ENCODE results near the gene PRKD2.

PRKD2 gene

DNA sequence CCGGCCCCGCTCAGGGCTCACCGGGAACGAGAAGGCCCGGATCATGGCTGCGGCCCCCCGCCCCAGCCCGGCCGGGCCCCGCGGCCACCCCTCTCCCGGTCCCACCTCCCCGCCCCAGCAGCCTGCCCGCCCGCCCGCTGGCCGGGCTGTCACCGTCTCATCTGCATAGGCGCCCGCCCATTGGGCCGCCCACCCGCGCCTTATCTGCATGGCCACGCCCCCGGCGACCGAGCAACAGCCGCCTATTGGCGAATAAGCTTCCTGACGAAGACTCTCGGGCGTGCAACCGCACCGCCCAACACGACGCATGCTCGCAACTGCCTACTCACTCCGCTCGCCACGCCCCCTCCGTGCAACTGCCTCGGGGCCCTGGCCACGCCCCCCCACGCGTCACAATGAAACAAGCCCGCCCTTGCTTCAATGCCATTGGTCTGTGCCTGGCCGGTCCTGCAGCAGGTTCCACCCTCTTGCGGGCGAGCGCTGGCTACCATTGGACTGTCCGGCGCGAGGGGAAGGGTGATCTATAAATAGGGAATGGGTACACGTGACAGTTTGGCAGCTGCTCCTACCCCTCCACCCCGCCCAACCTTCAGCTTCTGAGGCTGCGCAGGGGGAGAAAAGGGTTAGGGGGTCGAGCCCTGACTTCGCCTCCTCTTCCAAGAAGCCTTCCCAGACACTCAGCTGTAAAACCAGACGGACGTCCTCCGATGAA lies 55.7 kb downstream of the PRKD2 start, which contains the start of gene DACT3:
TSS of gene DACT3 (minus strand) at position 163 of the 712 bp plus-strand sequence. CDS start at position 45, 118 bp downstream.
- DNase-seq (ENCODE audit: low read depth in 2 of 2) = peak; percentile 99

GRCh38 chr19:46660551-46661019 lies 56.3 kb downstream of the PRKD2 start:
- no peak for DNase-seq (ENCODE audit: low read depth in 2 of 2)

GRCh38 chr19:46660008-46660517 lies 56.9 kb downstream of the PRKD2 start:
- DNase-seq (ENCODE audit: low read depth in 2 of 2) = no peak

GRCh38 chr19:46659151-46660007 lies 57.5 kb downstream of the PRKD2 start:
- no peak for DNase-seq (ENCODE audit: low read depth in 2 of 2)

DNA sequence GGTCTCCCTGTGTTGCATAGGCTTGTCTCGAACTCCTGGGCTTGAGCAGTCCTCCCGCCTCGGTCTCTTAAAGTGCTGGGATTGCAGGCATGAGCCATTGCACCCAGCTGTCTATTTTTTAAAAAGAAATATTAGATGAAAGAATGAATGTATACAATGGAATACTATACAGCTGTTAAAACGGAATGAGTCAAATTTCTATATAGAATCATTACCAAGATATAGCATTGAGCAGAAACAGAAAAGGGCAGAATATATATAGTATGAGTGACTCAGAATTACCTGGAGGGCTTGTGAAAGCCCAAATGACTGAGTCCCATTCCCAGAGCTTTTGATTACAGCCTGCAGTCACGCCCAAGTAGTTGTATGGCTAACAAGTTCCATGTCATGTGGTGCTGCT lies 60.4 kb downstream of the PRKD2 start:
- no peak for DNase-seq (ENCODE audit: low read depth in 2 of 2)

- DNase-seq (ENCODE audit: low read depth in 2 of 2) = no peak
These were observed 62.2 kb downstream of the PRKD2 start for GRCh38 chr19:46654621-46655152.

DNA sequence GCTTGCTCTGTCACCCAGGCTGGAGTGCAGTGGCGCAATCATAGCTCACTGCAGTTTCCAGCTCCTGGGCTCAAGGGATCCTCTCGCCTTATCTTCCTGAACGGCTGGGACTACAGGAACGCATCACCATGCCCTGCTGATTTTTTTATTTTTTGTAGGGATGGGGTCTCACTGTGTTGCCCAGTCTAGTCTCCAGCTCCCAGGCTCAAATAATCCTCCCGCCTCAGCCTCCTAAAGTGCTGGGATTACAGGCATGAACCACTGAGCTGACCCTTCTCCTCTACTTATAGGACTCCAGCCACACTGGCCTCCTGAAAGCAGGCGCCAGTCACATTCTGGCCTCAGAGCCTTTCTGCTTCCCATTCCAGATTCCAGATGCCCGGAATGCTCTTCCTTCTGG lies 66.5 kb downstream of the PRKD2 start:
- DNase-seq (ENCODE audit: low read depth in 2 of 2) = no peak

- DNase-seq (ENCODE audit: low read depth in 2 of 2) = no peak
These were observed 67.7 kb downstream of the PRKD2 start for GRCh38 chr19:46648961-46649960.

GRCh38 chr19:46648060-46648960 lies 68.6 kb downstream of the PRKD2 start:
- DNase-seq (ENCODE audit: low read depth in 2 of 2) = no peak

- no peak for DNase-seq (ENCODE audit: low read depth in 2 of 2)
These were observed 70.5 kb downstream of the PRKD2 start for GRCh38 chr19:46646402-46646801.

- no peak for DNase-seq (ENCODE audit: low read depth in 2 of 2)
These were observed 72.2 kb downstream of the PRKD2 start for GRCh38 chr19:46644720-46645119.

DNA sequence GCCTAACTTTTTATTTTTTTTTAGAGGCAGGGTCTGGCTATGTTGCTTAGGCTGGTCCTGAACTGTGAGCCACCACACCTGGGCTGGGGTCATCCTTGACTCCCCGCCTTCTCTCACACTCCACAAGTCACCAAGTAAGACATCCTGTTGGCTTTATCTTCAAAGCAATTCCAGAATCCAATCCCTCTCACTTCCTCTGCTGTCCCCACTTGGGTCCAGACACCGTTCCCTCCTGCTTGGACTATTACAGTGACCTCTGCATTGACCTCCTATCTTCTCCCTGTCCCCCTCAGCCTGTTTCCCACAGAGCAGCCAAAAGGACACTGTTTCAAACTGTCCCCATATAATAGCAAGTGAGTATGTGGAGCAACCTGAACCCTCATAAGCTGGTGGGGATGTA lies 76.3 kb downstream of the PRKD2 start:
- DNase-seq (ENCODE audit: low read depth in 2 of 2) = no peak

DNA sequence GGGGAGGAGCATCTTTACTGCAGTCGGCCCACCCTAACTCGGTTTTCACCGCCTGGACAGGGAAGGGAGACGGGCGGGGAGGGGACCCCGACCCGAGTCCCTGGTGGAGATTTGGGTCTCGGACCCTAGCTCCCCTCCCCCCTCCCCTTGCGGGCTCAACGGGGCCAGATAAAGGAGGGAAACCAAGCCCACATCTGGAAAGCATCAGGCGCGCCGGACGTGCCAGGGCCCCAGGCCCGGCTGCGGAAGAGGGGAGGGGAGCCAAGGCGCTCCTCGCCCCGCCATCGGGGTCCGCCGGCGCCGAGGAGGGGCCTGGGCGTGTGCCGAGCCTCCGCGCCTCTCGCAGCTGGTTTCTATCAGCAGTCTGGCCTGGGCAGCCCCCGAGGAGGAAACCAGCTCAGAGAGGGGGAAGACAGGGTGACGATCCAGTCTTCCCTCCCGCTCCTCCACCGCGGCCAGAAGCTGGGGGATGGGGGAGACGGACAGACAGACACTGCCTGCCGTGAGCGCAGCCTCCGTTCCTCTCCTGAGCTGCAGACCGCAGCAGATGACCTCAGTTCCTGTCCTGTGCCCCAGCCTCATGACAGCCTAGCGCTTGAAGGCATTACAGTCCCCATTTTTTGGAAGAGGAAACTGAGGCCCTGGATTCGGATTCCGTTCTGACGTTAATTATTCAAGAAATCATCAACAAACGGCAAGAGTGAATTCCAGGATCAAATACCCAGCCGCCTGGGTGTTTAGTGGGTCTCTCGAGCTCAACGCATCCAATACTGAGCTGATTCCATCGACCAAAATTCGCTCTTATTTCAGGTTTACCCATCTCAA lies 77.3 kb downstream of the PRKD2 start:
- DNase-seq (ENCODE audit: low read depth in 2 of 2) = peak; percentile 83

DNA sequence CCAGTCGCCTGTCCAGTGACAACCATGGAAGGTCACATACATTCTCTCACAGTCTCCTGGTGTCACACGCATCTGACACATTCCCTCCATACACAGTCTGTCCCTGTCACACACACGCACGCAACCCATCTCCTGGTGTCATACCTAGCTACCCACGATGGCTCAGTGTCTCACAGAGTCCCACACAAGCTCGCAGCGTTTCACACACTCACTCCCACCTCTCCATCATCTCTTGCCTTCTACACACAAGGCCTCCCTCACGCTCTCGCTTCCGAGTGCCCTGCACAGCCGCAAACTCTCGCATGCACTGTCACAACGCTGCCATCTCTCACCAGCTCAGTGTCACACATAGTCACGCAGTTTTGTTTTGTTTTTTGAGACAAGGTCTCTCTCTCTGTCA lies 79.7 kb downstream of the PRKD2 start:
- no peak for DNase-seq (ENCODE audit: low read depth in 2 of 2)

- DNase-seq (ENCODE audit: low read depth in 2 of 2) = no peak
These were observed 80.8 kb downstream of the PRKD2 start, which contains the start of gene GNG8 for GRCh38 chr19:46635920-46636761. Gene GNG8 (minus strand): TSS chr19:46636202. CDS start chr19:46634682, 1,520 bp downstream.

DNA sequence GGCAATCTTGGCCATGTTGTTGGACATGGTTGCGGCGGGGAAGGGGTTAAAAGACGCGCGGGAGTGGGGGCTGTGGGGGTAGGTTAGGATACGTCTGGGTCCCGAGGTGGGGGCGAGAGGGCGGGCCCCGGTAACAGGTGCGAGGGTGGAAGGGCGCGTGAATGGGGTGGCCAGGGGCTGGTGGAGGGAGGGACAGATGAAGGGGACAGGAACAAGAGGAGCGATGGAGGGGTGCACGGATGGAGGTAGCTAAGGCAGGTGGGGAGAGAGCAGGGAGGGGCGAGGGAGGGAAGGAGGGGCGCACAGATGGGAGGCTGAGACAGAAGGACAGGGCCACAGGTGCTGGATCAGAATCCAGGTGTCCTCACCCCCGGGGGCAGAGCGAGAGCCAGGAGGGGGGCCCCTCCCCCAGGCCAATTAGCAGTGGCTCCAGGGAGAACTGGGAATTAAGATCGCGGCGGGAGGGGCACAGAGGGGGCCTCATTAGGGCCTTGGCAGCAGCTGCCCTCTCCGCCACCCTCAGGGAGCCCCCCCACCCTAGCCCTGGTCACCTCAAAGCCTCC lies 82.2 kb downstream of the PRKD2 start:
- DNase-seq (ENCODE audit: low read depth in 2 of 2) = no peak

DNA sequence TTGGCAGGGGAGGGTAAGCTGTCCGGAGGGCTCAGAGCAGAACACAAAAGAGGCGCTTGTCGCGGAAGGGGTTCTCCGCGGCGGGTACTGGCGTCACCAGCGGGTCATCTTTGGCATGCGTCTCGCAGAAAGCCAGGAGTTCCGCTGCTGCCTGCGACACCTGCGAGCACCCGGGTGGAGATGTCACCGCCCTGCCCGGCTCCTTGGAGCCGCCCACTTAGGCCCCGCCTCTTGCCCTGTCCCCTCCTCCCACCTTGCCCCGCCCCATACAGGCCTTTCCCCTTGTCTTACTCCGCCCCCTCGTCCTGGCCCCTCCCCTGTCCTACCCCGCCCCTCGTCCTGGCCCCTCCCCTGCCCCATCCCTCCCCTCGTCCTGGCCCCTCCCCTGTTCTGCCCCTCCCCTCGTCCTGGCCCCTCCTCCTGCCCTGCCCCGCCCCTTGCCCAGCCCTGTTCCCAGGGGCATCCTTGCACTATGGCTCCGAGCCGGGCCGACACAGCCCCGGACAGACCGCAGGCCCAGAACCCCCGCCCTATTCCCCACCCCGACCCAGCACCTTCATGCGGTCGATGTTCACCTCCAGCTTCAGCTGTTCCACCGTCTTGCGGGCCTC lies 82.8 kb downstream of the PRKD2 start:
- DNase-seq (ENCODE audit: low read depth in 2 of 2) = peak; percentile 59 to 61

All from fibroblast of skin of left biceps (primary cell).